Mucosa of descending colon (tissue), 3 donors: ENCODE results near the gene VSTM2B. TPM values are rescaled to one million over a fixed set of nuclear protein-coding genes. Genes with fewer than 3 reads are reported as not detected.

Source experiments
- ATAC-seq: fragments of 200-7000 bp; cut with Tn5 transposase; one replicate; pipeline ENCODE4 v1.9.1; 2020; ENCODE audit warnings: mild to moderate bottlenecking, moderate library complexity
- DNase-seq, 3 donors: peaks; one replicate each; pipeline ENCODE4 v3.0.0-alpha.2; 2020
- H3K36me3 ChIP-seq: fragments of 200-600 bp; one replicate; pipeline ENCODE4 v1.8.0; 2021; ENCODE audit warnings: low read depth, mild to moderate bottlenecking
- H3K4me1 ChIP-seq: fragments of 200-600 bp; one replicate; pipeline ENCODE4 v1.8.0; 2021; ENCODE audit warnings: low read depth, mild to moderate bottlenecking
- H3K4me3 ChIP-seq: fragments of 200-600 bp; one replicate; pipeline ENCODE4 v1.8.0; 2021; ENCODE audit warnings: mild to moderate bottlenecking
- H3K9me3 ChIP-seq: fragments of 200-600 bp; one replicate; pipeline ENCODE4 v1.8.0; 2021; ENCODE audit warnings: mild to moderate bottlenecking
- CTCF ChIP-seq: fragments of 200-600 bp; IDR thresholded peaks from one replicate; pipeline ENCODE4 v1.8.0; 2022; ENCODE audit warnings: antibody characterized with exemption, mild to moderate bottlenecking
- intact Hi-C, 2 donors: fragments of 100-400 bp; cut with DNase I in 1 of 2; cut with micrococcal nuclease in 1 of 2; formaldehyde crosslinking; loops; one replicate each; pipeline versions ENCODE4 v1.11.0 to v1.11.1; 2022; cut with DNase I, micrococcal nuclease
- total RNA-seq, 3 donors: library from RNA; stranded (reverse); fragmentation: NEBNext Ultra II Directional in 2 of 3; extraction: Animal tissue kit (Norgen Biotek cat#: 25700) in 2 of 3; gene quantifications; one replicate each; pipeline versions ENCODE4 v1.2.1 to v1.2.4, GENCODE V29; 2021 to 2023
- donor health status: DM: no; HTN: no; CAD: no; lungs with moderate emphysema.
- donor health status: DM: no; HTN: no; CAD: no.
- donor health status: DM: no; HTN: yes; CAD: no.

VSTM2B gene
- total RNA-seq, 3 donors from 2014 or later, result 0.32 TPM; not detected in 2

- intact Hi-C loops, result no loop called here
- Histone ChIP-seq H3K9me3 (no peaks in the 10 kb centered on the region), H3K36me3 (no peaks in the 10 kb centered on the region), H3K4me1 (no peaks in the 10 kb centered on the region), H3K4me3 (no peak overlapping the region)
- TF ChIP-seq CTCF, result no peak
- ATAC-seq (no peak), DNase-seq (no peak)
Measured at GRCh38 chr19:29569038-29569911, 43.5 kb downstream of the VSTM2B start.

GRCh38 chr19:29571181-29571580 lies 45.4 kb downstream of the VSTM2B start:
- no peaks in the 10 kb centered on the region for H3K9me3 ChIP-seq
- no peaks in the 10 kb centered on the region for H3K4me1 ChIP-seq
- no peak overlapping the region for H3K4me3 ChIP-seq
- DNase-seq (no peak), ATAC-seq (no peak)
- TF ChIP-seq CTCF, result no peak
- intact Hi-C loops, result no loop called here
- no peaks in the 10 kb centered on the region for H3K36me3 ChIP-seq

GRCh38 chr19:29573486-29573885 lies 47.7 kb downstream of the VSTM2B start:
- TF ChIP-seq CTCF, result no peak
- Histone ChIP-seq H3K4me3 (no peak overlapping the region), H3K36me3 (no peaks in the 10 kb centered on the region), H3K4me1 (no peaks in the 10 kb centered on the region), H3K9me3 (no peaks in the 10 kb centered on the region)
- intact Hi-C loops, result no loop called here
- no peak for ATAC-seq
- no peak for DNase-seq

DNA sequence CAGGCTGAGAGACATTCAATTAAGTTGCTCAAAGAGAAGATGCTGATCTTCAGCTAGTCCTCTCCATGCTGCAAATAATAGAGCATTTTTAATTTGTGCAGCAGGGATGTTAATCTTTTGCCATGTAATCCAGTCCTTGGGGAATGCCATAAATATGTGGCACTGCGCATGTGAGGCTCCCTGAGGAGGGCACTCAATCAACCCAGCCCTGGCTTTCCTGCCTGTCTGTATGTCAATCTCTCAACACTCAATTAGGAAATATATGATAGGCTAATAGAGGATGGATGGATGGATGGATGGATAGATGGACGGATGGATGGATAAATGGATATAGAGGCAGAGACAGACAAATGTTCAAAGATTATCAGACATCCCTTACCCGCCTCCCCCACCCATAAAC lies 48.7 kb downstream of the VSTM2B start:
- Histone ChIP-seq H3K36me3 (no peaks in the 10 kb centered on the region), H3K4me1 (no peaks in the 10 kb centered on the region), H3K9me3 (no peaks in the 10 kb centered on the region), H3K4me3 (no peak overlapping the region)
- intact Hi-C loops, result no loop called here
- DNase-seq (no peak), ATAC-seq (no peak)
- no peak for TF ChIP-seq CTCF

DNA sequence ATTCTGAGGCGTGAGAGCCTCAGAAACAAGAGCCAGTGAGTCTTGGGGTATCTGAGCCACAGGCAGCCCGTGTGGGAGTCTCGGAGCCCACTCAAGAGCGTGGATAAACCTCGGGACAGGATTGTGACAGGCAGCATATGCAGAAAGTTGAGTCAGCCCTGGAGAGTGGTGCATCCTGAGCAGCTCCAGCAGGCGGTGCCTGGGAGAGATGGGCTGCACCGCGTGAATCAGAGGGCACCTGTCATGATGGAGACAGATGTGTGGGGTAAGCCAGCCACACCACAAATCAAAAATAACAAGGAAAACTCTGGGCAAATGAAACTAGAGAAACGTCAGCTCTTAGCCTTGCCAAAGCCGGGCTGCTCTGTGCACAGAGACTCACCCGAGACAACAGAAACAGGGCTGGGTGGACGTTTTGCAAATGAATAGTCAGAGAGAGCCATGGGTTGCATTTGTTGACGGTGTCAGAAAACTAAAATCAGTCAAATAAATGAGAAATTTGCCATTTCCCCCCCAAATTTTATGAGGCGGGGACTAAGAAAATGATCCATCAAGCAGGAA lies 50.3 kb downstream of the VSTM2B start:
- no peak for DNase-seq
- ATAC-seq, result no peak
- intact Hi-C loops, result no loop called here
- Histone ChIP-seq H3K36me3 (no peaks in the 10 kb centered on the region), H3K4me3 (no peak overlapping the region), H3K4me1 (no peaks in the 10 kb centered on the region), H3K9me3 (no peaks in the 10 kb centered on the region)
- no peak for TF ChIP-seq CTCF
